Measurements from ENCODE around the gene CRYBA2.

DNA sequence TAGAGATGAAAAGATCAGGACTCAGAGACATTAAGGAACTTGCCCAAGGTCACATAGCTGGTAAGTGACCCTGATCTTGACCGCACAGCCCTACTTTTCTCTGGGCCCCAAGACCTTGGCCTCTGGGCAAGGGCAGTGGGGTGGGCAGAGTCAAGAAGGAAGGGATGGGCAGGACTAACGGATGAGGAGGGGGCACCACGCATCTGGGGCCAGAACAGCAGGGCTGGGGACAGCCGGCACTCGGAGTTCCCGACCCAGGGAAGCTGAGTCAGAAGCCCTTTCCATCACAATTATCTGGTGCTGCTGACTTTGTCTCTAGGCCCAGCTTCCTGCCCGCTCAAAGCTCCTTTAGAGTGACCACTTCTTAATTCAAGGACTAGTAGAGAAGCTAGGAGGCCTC lies 33.7 kb upstream of the CRYBA2 start:
- TF ChIP-seq, protein P1, sequence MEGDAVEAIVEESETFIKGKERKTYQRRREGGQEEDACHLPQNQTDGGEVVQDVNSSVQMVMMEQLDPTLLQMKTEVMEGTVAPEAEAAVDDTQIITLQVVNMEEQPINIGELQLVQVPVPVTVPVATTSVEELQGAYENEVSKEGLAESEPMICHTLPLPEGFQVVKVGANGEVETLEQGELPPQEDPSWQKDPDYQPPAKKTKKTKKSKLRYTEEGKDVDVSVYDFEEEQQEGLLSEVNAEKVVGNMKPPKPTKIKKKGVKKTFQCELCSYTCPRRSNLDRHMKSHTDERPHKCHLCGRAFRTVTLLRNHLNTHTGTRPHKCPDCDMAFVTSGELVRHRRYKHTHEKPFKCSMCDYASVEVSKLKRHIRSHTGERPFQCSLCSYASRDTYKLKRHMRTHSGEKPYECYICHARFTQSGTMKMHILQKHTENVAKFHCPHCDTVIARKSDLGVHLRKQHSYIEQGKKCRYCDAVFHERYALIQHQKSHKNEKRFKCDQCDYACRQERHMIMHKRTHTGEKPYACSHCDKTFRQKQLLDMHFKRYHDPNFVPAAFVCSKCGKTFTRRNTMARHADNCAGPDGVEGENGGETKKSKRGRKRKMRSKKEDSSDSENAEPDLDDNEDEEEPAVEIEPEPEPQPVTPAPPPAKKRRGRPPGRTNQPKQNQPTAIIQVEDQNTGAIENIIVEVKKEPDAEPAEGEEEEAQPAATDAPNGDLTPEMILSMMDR (IDR thresholded peaks at IDR 0.05): no peak
- TF ChIP-seq, protein P2, sequence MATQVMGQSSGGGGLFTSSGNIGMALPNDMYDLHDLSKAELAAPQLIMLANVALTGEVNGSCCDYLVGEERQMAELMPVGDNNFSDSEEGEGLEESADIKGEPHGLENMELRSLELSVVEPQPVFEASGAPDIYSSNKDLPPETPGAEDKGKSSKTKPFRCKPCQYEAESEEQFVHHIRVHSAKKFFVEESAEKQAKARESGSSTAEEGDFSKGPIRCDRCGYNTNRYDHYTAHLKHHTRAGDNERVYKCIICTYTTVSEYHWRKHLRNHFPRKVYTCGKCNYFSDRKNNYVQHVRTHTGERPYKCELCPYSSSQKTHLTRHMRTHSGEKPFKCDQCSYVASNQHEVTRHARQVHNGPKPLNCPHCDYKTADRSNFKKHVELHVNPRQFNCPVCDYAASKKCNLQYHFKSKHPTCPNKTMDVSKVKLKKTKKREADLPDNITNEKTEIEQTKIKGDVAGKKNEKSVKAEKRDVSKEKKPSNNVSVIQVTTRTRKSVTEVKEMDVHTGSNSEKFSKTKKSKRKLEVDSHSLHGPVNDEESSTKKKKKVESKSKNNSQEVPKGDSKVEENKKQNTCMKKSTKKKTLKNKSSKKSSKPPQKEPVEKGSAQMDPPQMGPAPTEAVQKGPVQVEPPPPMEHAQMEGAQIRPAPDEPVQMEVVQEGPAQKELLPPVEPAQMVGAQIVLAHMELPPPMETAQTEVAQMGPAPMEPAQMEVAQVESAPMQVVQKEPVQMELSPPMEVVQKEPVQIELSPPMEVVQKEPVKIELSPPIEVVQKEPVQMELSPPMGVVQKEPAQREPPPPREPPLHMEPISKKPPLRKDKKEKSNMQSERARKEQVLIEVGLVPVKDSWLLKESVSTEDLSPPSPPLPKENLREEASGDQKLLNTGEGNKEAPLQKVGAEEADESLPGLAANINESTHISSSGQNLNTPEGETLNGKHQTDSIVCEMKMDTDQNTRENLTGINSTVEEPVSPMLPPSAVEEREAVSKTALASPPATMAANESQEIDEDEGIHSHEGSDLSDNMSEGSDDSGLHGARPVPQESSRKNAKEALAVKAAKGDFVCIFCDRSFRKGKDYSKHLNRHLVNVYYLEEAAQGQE (IDR thresholded peaks at IDR 0.05; ENCODE audit: insufficient read depth in 1 of 2, low read depth in 2 of 2, low read length in 1 of 2): no peak
